Medulla oblongata (tissue), 1 donor: ENCODE results near the gene ZACN.
"Not testable (repeated sequence)": the region's sequence is repeated elsewhere in the genome, so short reads cannot be mapped to it uniquely, and the experiment has no call there.

Source experiments
- DNase-seq: peaks from one replicate; pipeline ENCODE4 v3.0.0-alpha.2; 2015; ENCODE audit errors: extremely low spot score

ZACN gene

DNA sequence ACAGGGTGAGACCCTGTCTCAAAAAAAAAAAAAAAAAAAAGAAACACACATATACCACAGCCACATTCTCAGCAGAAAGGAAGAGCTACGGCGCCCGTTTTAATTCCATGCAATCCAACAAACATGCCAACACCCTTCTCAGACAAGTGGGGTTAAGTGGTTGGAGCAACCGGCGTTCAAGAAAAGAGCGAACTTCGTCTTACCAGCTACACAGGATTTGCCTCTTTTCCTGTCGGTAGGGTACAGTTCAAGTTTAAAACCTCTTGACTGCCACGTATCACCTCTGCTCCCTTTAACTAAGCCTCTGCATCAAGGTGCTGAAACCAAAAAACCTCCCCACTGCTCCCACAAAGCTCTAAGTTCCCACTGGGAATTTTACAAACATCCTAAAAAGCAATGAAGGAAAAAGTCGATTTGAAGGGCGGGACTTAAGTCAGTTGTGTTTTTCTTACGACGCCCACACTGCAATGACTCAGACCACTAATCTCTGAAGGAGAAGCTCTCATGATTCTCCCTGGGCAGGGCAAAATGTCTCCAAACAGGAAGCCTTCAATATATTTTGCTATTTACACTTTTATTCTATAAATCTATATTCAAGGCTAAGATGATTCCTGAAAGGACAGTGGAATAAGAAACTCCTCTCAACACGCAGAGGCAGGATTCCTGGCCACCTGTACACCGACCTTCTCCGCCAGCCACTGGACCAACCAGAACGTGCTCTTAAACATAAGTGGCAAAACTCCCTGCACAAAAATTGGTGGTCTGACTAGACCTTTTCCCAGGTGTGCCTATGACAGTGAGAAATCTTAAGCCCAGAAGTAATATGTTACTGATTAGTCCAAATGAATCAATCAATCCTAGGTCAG lies 25.5 kb upstream of the ZACN start:
- no peak for DNase-seq

DNA sequence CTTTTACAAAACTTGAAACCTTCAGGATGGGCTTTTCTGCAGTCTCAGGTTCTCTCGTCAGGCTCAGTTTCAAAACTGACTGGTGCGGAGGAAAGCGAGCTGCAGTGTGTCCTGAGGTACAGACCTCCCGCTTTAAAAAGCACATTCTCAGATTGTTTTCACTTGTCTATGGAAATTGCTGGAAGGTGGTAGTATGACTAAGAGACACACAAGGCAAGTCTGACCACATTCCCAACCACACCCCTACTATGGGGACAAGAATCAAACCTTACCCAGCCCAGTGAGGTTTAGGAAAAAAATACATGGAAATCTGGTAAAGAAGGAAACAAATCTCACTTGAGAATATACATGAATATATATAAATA lies 24.9 kb upstream of the ZACN start:
- no peak for DNase-seq

DNA sequence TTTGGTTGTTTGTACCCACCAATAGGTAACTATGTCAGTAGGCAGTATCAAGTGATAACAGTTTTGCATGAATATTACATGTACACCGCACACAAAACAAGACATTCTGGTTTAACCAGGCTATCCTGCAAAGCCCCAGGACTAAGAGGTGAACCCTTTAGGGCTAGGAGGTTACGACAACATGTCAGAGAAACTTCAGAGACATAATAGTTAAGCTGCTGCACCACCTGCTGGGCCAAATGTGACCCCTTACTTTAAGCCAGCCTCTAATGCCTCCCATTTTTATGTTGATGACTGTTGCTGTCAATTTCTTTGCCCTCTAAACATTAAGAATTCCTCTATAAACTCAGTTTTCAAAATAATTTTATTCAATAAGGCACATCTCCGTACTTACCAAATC lies 22.1 kb upstream of the ZACN start:
- DNase-seq, result no peak

DNA sequence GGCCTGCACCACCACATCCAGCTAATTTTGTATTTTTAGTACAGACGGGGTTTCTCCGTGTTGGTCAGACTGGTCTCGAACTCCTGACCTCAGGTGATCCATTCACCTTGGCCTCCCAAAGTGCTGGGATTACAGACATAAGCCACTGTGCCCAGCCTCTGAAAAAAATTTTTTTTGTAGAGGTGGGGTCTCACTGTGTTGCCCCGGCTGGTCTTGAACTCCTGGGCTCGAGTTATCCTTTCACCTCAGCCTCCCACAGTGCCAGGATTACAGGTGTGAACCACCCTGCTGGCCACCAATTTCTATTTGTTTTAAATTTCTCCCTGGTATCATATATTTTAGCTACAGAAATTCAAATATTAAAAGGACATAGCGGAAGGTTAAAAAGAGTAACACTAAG lies 20.7 kb upstream of the ZACN start:
- DNase-seq, result not testable (repeated sequence)

DNA sequence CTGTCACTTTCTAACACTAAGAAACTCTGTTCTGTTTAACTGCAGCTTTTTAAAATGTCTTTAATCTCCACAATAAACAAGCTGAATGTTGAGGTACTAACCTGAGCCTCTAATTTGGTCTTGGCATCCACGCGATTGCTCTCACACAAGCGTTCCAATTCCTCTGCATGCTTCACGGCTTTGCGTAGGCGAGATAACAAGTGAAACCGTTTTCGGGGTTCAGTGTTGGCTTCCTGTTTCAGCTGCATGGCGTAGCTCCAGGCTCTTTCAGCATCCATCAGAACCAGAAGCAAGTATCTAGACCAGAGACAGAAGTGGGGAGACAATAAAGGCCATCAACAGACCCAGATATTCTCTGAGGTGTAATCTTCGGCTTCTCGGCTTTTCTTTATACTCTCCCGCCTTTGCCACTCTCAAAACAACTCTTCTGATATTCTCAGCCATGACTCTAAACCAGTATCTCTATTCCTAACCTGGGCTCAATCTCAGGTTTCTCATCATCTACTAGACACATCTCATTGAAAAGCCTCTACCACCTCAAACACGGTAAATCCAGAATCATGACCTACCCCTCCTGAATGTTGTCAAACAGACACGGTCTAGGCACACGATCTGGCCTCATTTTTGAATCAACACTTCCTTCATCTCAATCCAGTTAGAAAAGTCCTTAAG lies 15.0 kb upstream of the ZACN start:
- no peak for DNase-seq

DNA sequence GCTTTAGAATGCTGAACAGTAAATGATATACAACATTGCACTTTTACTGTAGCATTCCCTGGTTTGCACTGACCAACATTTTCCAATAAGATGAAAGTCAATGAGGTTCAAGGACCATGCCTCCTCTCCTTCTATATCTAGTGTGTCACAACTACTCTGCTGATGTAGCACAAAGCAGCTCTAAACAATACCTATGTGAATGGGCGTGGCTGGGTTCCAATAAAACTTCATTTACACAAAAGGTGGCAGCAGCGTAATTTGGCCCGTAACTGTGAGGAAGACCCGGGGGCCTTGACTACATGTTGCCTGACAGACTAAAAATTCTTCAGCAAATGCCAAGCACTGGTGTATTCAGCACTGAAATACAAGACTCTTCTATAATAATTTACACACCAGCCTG lies 13.2 kb upstream of the ZACN start:
- DNase-seq, result no peak

DNA sequence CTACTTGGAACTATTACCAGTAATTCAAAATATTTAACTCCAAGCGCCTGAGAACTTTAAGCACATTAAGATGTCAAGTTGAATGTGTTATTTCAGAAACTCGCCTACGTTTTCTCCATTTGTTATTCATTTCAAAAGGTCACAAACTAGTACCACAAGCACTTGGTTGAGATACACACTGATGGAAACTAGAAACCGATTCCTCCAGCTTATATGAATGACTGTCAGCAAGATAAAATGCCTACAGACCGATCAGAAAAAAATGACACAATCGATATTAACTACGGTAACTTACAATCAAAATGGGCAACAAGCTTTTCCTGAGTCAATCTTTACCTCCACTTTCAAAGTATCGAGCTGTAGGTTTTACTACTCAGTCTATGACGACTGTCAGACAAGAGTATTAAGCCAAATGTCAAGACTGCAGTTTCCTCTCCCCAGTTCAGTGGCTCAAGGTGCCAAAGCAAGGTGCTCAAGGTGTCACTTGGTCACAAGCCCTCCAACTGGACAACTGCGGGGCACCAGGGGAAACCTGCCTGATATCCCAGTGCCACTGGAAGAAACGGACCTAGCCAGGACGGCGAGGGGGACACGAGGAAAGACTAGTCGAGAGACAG lies 7.3 kb upstream of the ZACN start:
- DNase-seq, result no peak

DNA sequence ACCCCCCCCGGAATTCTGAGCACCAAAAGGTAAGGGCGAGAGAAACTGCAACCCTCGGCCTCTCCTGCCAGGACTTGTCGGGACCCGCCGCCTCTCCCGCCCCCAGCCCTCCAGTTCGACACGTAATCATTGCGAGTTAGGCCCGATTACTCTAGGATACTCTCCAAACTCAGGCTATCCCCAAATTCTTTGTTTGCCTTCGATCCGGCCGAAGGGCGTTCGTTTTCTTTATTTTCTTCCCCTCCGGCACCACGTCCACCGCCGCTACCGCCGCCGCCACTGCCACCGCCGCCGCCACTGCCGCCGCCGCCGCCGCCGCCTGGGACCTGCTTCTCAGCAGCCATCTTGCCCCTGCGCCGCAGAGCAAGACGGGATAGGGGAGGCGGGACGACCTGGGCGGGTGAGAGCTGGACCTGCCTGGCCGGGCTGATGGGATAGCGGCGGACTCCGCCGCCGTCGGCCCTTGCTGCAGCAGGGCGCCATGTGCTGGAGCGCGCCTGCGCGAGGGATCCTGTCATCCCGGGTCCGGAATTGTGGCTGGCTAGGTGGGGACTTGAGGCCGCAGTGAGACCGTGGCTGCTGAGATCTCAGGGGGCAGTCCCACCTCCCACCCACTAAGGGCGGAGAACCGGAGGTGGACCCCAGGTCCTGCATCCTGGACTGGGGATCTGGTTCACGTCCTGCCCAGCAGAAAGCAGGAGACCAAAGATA lies 6.7 kb upstream of the ZACN start, which contains the start of gene SRP68:
Gene SRP68 (minus strand): TSS at position 370 of the 711 bp plus-strand sequence. CDS start 26 bp downstream, at position 344.
- DNase-seq, result peak; percentile 96

DNA sequence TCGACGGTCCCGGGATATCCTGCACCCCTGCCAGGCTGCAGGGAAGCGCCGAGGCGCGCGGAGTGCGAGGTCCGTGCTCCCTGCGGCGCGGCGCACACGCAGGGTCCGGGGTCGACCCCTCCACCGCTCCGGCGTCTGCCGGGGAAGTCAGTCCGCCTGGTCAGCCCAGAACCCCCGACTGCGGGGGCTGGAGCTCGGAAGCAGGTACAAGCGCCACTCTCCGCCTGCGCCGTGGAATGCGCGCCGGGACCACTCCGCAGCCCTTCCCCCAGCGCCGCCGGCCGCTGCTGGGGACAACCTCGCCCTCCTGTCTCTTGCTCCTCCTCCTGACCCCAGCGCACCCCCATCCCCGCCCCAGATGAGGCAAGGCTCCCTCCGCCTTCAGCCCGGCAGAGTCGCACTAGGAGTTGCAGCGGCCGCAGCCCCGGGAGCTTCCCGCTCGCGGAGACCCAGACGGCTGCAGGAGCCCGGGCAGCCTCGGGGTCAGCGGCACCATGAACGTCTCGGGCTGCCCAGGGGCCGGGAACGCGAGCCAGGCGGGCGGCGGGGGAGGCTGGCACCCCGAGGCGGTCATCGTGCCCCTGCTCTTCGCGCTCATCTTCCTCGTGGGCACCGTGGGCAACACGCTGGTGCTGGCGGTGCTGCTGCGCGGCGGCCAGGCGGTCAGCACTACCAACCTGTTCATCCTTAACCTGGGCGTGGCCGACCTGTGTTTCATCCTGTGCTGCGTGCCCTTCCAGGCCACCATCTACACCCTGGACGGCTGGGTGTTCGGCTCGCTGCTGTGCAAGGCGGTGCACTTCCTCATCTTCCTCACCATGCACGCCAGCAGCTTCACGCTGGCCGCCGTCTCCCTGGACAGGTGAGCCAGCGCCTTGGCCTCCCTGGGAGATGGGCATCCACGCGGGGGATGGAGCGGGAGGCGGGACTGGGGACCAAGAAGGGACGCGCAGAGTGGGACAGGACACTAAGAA lies 4.3 kb upstream of the ZACN start, which contains the start of gene GALR2:
Gene GALR2 (plus strand): TSS at position 392 of the 974 bp plus-strand sequence. CDS start 103 bp downstream, at position 495.
- no peak for DNase-seq

DNA sequence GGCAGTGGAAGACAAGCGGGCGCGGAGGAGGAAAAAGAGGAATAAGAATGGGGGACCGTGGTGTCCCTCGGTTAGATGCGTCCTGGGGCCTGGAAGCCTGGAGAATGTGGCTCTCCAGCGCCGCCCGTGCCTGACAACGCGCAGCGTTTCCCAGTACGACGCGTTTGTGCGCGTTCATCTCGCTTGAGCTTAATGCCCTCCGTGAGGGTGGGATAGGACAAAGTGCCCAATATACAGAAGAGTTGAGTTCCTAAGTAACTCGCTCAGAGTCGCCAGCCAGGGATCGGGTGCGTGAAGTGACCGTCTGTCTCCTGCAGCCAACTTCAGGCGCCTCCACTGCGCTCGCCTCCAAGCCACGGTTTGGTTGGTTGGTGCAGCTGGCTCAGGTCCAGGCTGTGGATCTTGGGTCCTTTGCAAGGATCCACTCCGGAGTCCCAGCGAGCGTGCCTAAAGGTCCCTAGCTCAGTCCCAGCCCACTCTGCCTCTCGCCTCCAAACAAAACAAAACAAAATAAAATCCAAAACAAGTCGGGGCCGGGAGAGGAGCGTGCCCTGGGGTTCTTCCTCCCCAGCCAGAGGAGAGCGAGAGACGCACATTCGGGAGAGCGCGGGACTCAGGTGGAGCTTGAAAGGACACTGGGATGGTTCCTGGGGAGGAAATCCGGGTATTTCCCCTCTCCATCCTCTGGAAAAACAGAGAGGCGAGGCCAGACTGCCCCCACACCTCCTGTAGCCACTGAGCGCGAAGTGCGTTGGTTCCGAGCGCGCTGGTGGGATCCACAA lies 3.4 kb upstream of the ZACN start:
- DNase-seq, result no peak

DNA sequence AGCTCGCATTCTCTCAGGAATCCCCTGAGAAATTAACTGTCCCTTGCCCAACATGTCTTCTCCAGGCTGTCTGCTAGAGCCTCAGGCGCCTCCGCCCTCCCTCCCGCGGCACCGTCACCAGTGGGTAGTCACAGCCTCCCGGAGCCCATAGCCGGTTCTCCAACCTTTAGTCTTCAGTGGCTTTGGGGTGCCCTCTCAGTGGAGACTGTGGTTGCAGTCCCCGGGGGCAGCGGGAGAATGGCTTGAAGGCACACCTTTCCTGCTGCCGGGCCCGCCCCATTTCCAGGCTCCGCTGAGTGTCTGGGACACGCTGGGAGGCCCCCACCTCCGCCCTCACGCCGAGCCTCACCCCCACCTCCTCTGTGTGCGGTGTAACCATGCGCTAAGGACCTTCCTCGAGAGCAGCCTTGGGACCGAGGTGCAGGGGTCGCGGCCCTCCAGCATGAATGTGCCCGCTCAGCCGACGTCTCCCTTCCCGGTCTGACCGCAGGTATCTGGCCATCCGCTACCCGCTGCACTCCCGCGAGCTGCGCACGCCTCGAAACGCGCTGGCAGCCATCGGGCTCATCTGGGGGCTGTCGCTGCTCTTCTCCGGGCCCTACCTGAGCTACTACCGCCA lies 2.7 kb upstream of the ZACN start:
- no peak for DNase-seq

DNA sequence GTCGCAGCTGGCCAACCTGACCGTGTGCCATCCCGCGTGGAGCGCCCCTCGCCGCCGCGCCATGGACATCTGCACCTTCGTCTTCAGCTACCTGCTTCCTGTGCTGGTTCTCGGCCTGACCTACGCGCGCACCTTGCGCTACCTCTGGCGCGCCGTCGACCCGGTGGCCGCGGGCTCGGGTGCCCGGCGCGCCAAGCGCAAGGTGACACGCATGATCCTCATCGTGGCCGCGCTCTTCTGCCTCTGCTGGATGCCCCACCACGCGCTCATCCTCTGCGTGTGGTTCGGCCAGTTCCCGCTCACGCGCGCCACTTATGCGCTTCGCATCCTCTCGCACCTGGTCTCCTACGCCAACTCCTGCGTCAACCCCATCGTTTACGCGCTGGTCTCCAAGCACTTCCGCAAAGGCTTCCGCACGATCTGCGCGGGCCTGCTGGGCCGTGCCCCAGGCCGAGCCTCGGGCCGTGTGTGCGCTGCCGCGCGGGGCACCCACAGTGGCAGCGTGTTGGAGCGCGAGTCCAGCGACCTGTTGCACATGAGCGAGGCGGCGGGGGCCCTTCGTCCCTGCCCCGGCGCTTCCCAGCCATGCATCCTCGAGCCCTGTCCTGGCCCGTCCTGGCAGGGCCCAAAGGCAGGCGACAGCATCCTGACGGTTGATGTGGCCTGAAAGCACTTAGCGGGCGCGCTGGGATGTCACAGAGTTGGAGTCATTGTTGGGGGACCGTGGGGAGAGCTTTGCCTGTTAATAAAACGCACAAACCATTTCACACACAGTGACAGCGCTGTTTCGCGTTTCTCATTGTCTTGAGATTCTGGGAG lies 2.0 kb upstream of the ZACN start:
- DNase-seq, result no peak

DNA sequence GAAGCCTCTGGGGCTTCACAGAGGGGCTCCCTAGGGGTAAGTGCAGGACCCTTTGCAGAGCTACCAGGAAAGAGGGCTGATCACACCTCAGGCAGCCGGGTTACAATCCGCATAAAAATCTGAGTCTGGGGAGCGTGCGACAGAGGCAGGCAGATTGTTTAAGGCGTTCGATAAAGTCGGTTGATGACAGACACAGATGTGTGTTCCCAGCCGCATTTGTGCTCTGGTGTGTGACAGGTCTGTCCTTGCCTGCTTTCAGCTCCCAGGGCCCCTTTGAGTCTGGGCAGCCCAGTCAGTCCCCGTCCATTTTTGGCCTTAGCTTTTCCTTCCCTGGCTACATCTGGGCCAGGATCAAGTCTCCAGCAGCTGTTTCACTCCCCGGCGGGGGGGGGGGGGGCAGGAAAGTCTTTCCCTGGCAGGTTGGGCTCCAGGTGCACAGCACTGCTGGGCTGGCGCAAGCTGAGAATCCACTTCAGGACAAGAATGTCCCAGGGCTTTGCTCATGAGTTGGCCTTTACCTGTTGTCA lies 1.3 kb upstream of the ZACN start:
- no peak for DNase-seq

DNA sequence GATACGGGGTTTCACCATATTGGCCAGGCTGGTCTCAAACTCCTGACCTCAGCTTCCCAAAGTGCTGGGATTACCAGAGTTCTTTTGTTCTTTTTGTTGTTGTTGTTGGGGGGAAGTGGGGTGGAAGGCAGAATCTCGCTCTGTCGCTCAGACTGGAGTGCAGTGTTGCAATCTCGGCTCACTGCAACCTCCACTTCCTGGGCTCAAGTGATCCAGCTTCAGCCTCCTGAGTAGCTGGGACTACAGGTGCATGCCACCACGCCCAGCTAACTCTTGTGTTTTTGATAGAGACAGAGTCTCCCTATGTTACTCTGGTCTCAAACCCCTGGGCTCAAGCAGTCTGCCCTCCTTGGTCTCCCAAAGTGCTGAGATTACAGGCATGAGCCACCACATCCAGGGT lies 612 bp upstream of the ZACN start:
- DNase-seq, result not testable (repeated sequence)

DNA sequence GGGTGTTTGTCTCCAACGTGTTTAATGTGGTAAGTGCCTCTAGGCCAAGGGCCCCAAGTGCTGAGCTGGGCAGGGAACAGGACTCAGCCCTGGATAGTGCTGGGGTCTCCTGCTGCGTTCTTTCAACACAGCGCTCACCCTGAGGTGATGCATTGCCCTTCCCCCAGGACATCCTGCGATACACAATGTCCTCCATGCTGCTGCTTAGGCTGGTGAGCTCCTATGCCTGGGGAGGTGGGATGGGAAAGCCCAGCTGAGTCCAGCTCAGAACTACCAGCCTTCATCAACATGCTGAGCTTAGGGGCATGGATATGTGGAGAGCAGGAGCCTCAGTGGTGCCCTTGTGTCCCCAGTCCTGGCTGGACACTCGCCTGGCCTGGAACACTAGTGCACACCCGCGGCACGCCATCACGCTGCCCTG lies 563 bp downstream of the ZACN start:
- no peak for DNase-seq

DNA sequence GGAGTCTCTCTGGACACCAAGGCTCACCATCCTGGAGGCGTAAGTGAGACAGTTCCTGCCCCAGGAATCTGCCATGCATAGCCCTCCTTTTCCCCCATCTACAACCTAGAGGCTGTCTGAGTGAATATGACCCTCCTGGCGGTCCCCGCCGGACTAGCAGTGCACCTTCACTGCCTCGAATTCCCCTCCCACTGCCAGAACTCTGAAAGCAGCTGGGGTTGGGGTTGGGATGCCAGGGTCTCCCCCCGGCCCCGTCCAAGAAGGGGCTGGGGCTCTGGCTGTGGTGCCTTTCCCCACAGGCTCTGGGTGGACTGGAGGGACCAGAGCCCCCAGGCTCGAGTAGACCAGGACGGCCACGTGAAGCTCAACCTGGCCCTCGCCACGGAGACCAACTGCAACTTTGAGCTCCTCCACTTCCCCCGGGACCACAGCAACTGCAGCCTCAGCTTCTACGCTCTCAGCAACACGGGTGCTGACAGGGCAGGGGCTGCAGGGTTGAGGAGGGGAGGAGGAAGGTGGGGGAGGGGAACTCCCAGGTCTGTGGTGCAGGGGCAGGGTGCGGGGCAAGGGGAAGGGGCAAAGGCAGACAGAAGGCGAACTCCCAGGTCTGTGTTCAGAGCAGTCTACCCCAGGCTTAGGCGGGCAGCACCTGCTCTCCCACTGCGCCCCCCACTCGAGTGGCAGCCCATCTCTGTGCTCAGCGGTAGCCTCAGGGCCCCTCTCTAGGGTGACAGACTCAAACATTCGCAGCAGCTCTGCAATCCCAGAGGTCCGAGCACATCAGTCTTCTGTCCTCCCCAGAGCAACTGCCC lies 1.2 kb downstream of the ZACN start:
- DNase-seq, result no peak

DNA sequence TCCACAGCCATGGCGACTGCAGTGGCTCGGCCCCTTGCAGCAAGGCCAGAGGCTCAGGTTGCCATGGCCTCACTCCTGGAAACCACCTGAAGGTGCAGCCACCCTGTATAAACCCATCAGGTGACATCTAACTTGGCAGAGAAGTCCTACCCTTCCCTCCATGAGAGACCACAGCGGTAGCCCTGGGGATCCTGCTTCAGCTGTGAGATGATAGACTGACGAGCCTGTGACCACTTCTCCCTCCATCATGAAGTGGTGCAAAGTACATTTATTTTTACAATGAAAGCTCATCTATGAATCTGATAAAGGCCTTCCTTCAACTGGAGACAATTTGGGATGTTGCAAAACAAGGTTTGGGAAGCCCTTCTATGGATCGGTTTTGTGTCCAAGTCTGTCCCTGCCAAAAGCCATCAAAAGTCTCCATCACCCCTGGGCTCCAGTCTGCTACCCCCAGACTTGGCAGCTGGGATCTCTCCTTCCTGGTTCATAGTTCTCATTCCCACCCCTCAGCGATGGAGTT lies 1.8 kb downstream of the ZACN start:
- DNase-seq, result no peak
